HL-60 (cell line): ENCODE results near the gene GPC5.

Experiments used
- GABPA ChIP-seq: IDR thresholded peaks from 2 replicates; pipeline ENCODE4 v1.6.1; 2012; ENCODE audit warnings: low read depth
- POLR2AphosphoS5 ChIP-seq: IDR thresholded peaks from 2 replicates; pipeline ENCODE4 v1.6.1; 2012; ENCODE audit warnings: low read depth
- TF ChIP-seq, protein P1 (sequence below): IDR thresholded peaks from one replicate; pipeline ENCODE4 v1.5.1; 2011; ENCODE audit warnings: low read length, control low read depth, inconsistent platforms; ENCODE audit not compliant: insufficient read depth
- TF ChIP-seq, protein P2 (sequence below): IDR thresholded peaks from 2 replicates; pipeline ENCODE4 v1.6.1; 2012; ENCODE audit warnings: low read depth; ENCODE audit not compliant: insufficient replicate concordance

DNA sequence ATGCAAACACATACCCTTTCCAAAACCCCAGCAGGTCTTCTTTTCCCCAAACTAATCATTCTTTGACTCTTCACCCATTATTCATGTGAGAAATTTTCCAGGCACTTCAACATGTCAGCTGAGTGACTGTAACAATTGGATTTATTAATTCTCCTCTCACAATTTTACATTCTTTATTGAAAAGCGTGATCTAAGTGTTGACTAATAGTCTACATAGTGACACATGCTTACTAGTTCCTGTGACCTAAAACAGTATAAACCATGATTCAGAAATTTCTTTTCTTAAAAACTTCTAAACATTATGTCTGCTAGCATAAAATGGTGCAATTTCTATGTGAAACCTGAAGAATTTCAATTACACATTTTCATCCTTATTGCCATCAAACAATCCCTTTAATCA is 532.3 kb downstream of the GPC5 start:
- TF ChIP-seq, protein P1, sequence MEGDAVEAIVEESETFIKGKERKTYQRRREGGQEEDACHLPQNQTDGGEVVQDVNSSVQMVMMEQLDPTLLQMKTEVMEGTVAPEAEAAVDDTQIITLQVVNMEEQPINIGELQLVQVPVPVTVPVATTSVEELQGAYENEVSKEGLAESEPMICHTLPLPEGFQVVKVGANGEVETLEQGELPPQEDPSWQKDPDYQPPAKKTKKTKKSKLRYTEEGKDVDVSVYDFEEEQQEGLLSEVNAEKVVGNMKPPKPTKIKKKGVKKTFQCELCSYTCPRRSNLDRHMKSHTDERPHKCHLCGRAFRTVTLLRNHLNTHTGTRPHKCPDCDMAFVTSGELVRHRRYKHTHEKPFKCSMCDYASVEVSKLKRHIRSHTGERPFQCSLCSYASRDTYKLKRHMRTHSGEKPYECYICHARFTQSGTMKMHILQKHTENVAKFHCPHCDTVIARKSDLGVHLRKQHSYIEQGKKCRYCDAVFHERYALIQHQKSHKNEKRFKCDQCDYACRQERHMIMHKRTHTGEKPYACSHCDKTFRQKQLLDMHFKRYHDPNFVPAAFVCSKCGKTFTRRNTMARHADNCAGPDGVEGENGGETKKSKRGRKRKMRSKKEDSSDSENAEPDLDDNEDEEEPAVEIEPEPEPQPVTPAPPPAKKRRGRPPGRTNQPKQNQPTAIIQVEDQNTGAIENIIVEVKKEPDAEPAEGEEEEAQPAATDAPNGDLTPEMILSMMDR = no peak
- TF ChIP-seq POLR2AphosphoS5 (no peak), GABPA (no peak)
- TF ChIP-seq, protein P2, sequence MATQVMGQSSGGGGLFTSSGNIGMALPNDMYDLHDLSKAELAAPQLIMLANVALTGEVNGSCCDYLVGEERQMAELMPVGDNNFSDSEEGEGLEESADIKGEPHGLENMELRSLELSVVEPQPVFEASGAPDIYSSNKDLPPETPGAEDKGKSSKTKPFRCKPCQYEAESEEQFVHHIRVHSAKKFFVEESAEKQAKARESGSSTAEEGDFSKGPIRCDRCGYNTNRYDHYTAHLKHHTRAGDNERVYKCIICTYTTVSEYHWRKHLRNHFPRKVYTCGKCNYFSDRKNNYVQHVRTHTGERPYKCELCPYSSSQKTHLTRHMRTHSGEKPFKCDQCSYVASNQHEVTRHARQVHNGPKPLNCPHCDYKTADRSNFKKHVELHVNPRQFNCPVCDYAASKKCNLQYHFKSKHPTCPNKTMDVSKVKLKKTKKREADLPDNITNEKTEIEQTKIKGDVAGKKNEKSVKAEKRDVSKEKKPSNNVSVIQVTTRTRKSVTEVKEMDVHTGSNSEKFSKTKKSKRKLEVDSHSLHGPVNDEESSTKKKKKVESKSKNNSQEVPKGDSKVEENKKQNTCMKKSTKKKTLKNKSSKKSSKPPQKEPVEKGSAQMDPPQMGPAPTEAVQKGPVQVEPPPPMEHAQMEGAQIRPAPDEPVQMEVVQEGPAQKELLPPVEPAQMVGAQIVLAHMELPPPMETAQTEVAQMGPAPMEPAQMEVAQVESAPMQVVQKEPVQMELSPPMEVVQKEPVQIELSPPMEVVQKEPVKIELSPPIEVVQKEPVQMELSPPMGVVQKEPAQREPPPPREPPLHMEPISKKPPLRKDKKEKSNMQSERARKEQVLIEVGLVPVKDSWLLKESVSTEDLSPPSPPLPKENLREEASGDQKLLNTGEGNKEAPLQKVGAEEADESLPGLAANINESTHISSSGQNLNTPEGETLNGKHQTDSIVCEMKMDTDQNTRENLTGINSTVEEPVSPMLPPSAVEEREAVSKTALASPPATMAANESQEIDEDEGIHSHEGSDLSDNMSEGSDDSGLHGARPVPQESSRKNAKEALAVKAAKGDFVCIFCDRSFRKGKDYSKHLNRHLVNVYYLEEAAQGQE = no peak
